GM12874 (cell line): Measurements from ENCODE around the gene FBXO21.

ENCODE experiments used
- TF ChIP-seq, protein P1 (sequence below): IDR thresholded peaks from 2 replicates; pipeline ENCODE4 v1.5.1; 2011; ENCODE audit warnings: low read depth, mild to moderate bottlenecking, control low read depth, low read length, moderate library complexity; ENCODE audit not compliant: insufficient read depth

FBXO21 gene

DNA sequence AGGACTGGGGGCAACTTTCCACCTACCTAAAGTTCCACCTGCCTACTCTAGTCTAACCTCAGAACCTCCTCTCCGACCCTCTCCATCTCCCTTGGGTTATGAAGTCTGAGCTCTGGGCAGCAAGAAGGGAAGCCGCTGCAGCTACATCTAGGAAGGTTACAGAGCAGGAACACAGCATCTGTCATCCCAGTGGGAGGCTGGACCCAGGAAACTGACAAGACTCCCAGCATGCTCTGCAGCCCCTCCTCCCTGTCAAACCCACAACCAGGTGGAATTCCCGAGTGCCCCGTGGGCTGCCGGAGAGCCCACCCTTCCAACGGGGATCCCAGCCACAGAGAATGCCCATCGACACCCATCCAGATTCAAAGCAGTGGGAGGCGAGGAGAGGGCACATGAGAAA lies 93.1 kb downstream of the FBXO21 start:
- TF ChIP-seq, protein P1, sequence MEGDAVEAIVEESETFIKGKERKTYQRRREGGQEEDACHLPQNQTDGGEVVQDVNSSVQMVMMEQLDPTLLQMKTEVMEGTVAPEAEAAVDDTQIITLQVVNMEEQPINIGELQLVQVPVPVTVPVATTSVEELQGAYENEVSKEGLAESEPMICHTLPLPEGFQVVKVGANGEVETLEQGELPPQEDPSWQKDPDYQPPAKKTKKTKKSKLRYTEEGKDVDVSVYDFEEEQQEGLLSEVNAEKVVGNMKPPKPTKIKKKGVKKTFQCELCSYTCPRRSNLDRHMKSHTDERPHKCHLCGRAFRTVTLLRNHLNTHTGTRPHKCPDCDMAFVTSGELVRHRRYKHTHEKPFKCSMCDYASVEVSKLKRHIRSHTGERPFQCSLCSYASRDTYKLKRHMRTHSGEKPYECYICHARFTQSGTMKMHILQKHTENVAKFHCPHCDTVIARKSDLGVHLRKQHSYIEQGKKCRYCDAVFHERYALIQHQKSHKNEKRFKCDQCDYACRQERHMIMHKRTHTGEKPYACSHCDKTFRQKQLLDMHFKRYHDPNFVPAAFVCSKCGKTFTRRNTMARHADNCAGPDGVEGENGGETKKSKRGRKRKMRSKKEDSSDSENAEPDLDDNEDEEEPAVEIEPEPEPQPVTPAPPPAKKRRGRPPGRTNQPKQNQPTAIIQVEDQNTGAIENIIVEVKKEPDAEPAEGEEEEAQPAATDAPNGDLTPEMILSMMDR, result no peak

DNA sequence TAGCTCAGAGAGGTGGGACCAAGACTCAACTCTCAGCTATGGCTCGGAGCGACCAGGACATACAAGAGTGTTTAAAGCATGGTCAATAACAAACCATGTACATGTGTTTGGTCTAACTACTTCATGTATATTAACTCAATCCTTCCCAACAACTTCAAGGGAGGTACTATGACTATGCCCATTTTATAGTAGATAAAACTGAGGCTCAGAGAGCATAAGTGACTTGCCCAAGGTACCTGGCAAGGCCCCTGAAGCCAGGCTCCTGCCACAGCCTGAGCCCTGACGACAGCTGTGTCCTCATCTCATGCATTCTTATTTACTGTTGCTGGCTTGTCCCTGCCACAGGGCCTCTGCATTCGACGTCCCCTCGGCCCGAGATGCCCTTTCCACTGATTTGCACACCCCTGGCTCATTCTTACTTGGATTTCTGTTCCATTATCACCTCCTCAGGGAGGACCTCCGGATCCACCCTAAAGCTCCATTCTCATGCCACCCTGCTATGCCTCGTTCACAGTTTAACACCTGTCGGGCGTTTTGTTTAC lies 93.7 kb downstream of the FBXO21 start:
- TF ChIP-seq, protein P1, result no peak

DNA sequence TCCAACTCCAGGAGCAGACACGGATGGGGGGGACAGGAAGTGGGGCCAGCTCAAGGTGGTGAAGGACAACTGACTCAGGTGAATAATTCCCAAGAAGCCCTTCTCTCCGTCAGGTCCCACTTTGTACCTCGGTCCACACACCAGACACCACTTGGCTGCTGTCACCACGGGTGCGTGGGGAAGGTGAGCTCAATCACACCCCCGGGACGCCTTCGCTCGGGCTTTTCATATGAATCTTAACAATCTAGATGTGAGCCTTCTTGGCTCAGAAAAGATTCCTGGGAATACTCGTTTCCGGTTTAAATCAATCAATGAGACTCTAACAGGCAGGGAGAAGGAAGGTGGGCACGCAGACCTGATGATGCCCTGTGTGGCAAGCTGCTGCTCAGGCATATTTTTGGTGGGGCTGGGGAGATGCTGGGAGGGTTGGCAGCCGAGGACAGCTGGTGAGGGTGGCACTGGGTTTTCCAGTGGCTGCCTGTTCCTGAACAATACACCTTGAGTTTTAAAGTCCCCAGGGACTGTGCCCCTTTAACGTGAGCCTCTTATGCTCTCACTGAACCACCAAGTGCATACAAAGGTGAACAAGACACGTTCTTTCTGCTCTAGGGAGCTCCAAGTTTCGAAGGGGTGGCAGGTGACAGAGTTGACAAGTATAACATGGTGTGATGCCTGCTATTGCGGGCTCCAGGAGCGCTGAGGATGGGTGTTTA lies 96.2 kb downstream of the FBXO21 start:
- TF ChIP-seq, protein P1, result no peak

DNA sequence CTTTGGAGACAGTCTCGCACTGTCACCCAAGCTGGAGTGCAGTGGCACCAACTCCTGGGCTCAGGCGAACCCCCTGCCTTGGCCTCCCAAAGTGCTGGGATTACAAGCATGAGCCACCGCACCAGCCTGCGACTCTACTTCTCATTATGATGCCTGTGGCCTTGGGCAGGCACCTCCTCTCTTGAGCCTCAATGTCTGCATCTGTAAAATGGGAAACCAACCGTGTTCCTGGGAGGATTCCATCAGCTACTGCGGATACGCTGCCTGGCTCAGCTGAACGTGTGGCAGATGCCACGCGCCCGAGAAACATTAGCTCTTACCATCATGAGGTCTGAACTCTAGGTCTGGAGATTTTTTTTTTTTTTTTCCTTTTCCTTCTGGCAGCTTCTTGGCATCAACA lies 96.8 kb downstream of the FBXO21 start:
- TF ChIP-seq, protein P1, result no peak

DNA sequence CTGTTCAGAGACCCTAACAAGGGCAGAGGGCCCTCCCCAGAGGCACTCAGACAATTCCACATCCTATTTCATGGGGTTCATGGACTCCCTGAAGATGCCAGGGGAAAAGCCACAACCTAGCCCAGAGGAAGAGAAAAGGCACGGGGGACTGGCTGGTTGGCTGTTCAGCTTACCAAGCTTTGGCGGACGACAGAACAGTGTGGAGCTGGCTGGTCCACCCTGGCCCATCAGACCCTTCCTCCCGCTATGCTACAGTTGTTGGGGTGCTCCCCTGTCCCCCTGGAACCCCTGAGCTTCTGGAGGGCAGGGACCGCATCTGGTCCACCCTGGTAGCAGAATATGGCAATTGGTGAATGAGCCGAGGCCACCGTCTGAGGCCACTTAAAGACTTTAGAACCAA lies 97.4 kb downstream of the FBXO21 start:
- TF ChIP-seq, protein P1, result no peak

DNA sequence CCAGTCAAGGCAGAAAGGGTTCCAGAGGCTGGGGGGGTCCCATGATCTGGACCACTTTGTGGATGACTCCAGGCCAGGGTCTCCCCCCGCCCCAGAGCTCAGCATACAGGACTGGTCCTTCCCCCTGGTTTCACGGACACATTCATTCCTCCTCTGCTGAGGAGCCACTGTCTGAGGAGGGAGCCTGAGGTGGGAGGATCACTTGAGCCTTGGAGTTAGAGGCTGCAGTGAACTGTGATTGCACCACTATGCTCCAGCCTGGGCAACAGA lies 97.8 kb downstream of the FBXO21 start:
- TF ChIP-seq, protein P1, result no peak
